Stimulated activated CD4-positive, alpha-beta T cell treated with anti-CD3 and anti-CD28 coated beads, Interleukin-2, amount 100 ng/mL, for 48 hours (primary cell): ENCODE results near the gene KCNG1.

Source experiments
- DNase-seq, 2 donors: peaks; one replicate each; pipeline ENCODE4 v3.0.0-alpha.2; 2020

KCNG1 gene

GRCh38 chr20:51011479-51011878 is 11.4 kb downstream of the KCNG1 start:
- DNase-seq = no peak

DNA sequence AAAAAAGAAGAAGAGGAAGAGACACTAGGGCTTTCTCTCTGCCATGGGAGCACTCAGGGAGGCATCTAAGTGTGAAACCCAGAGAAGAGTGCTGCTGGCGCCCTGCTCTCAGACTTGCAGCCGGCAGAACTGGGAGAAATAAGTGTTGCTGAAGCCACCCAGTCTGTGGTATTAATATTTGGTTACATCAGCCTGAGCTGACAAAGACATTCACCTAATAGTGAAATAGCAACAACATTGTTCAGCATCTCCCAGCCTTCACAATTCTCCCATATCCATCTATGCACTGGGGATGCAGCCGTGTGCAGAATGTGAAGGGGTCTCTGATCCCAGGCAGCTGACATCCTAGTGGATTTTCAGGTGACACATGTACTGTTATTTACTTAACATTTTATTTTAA is 12.0 kb downstream of the KCNG1 start:
- DNase-seq = no peak

DNA sequence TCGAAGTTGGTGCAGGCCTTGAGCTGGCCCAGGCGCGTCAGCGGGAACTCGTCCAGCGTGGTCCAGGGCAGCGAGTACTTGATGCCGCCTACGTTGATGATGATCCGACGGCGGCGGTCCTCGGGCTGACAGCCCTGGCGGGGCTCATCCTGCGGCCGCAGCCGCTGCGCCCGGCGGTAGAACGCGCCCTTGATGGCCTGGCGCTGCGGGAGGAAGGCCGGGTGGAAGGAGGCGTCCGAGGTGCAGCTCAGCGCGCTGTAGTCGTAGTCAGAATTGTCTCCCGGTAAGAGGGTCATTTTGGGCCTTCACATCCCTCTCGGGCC is 12.9 kb downstream of the KCNG1 start:
- no peak for DNase-seq

DNA sequence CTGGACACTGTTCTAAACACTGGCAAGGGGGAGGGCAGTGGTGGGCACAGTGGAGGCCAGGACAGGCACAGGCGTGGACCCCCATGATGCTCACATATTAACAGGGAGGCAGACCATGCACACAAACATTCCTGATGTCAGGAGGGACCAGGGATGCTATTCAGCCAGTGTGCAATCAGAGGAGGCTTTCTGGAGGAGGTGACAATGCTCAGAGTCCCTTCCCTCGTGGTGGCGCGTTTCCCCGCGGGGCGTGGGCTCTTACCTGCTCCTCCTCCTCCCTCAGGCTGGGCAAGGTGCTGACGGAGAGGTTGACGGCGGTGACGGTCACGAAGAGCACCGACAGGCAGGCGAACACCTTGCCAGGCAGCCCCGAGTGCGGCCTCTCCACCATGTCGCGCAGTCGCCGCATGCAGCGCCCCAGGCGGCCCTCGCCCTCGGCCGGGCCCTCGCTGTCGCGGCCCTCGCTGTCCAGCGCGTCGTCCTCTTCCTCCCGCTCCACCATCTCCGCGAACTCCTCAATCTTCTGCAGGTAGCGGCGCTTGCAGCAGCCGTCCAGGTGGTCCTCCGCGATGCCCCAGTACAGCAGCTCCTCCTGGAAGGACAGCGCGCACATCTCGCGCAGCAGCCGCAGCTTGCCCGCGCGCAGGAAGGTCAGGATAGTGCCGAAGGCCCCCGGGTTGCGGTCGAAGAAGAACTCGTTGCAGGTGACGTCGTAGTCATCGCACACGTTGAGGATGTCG is 13.4 kb downstream of the KCNG1 start:
- DNase-seq = no peak

- no peak for DNase-seq
These were observed 14.2 kb downstream of the KCNG1 start for GRCh38 chr20:51008718-51009117.

- no peak for DNase-seq
These were observed 17.7 kb downstream of the KCNG1 start for GRCh38 chr20:51005214-51005613.

DNA sequence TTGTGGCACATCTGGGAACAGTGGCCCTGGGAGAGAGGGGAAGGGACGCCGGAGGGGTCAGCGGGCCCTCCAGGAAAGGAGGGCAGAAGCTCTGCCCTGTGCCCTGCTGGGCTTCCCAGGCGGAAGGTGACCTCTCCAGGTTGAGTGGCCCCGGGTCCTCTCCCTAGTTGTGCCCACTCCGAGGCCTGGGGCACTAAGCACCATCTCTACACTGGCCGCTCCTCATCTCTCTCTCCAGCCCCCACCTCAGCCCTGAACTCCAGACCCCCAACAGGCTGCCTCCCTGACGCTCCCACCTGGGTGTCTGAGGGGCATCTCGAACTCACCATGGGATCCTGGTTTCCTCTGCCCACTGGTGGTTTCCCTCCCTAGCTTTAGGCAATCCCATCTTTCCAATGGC is 18.1 kb downstream of the KCNG1 start:
- no peak for DNase-seq

GRCh38 chr20:51004305-51004727 is 18.6 kb downstream of the KCNG1 start:
- DNase-seq = no peak

- DNase-seq = no peak
These were observed 19.2 kb downstream of the KCNG1 start for GRCh38 chr20:51003753-51004152.

DNA sequence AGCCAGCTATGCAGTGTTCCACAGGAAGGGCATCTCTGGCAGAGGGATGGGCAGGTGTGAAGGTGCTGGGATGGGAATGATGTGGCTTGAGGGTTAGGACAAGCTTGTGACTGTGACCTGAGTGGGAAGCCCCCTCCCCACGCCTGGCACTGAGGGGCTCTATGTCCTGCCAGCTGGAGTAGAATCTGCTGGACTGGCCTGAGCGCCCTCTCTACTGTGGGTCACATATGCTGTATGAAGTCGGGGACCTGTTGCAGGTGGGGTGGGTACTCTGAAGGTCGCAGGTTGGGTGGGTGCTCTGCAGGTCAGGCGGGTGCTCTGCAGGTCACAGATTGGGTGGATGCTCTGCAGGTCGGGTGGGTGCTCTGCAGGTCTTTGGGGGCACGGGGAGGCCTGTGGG is 20.3 kb downstream of the KCNG1 start:
- no peak for DNase-seq

DNA sequence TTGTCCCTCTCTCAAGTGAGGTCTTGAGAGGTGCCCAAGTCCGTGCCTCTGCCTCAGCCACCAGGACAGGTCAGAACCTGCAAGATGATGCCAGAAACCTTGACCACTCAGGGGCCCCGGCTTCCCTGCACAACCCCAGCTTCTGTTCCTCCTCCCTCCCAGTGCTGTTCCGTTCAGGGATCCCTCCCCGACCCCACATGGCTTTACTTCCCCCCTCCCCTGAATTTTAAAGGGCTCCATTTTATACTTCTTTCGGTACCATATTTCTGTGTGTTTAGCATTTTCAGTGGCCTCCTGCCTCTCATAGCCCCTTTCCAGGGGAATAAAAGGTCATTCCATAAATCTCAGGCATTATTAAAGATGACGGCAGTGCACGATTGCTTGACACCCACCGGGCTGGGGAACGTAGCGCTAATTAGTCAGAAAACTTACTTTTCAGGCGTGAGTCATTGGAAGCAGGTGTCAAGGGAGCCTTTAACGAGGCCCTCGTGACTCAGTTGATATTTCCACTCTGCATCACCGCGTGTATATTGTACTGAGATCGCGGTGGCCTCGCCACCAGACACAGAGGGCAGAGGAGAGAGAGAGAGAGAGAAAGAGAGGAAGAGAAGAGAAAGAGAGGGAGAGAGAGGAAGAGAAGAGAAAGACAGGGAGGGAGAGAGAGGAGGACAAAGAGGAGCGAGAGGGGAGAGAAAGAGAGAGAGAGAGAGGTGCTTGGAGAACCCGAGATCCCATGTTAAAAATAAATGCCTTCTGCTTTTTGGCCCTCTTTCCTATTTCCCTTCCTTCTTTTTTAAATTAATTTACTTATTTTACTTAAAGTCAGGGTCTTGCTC is 21.3 kb downstream of the KCNG1 start:
- no peak for DNase-seq

DNA sequence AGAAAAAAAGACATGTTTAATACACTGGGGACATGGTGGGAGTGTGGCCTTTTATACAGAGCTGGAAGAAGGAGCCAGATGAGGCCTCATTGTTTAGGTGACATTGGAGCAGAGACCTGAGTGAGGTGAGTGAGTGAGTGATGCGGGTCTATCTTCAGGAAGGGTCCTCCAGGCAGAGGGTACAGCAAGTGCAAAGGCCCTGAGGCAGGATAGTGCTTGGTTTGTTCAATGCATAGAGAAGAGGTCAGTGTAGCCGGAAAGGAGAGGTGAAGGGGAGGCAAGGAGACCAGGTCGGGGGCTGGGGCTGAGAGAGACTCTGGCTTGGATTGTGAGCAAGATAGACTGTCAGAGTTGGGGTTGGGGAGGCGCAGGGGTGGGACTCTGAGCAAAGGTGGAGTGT is 23.6 kb downstream of the KCNG1 start:
- no peak for DNase-seq

DNA sequence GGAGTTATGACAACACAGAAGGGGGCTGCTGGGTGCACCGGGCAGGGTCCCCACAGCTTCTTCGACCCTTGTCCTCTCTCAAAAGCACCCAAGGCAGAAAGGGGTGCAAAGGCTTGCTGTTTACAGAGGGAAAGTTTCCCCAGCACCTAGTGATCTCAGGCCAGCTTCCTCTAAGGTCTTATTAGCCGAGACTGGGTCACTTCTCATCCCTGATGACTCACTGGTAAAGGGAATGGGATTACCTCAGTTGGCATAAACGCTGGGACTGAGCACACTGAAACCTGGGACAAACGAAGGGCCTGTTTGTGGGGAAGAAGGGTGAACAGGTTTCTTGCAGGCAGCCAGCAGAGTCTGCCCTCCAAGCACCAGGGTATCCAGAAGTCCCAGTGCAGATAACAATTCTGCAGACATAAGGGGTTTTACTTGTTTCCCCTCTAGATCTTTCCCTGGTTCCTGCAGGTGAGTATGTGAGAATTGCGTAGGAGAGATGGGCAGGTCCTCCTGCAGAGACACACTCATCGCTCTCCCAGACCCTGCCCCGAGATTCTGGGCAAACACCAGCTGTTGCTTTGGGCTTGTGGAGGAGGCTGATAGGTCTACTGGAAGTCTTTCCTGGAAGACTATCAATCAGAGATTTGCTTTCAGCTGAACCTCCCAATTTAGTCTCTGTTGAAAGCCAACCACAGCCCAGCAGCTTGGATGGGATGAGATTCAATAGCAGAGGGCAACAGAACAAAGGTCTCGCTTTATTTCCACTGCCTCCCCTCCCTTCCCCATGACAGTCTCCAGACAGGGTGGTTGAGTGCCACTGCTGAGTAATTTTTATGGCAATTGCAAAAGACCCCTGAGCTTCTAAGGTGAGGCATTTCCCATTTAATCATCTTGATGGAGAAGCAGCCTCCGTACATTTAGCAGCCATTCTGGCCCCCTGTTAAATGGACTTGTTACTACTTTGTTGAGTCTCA is 25.7 kb downstream of the KCNG1 start:
- DNase-seq = no peak

GRCh38 chr20:50995506-50995905 is 27.4 kb downstream of the KCNG1 start:
- no peak for DNase-seq

DNA sequence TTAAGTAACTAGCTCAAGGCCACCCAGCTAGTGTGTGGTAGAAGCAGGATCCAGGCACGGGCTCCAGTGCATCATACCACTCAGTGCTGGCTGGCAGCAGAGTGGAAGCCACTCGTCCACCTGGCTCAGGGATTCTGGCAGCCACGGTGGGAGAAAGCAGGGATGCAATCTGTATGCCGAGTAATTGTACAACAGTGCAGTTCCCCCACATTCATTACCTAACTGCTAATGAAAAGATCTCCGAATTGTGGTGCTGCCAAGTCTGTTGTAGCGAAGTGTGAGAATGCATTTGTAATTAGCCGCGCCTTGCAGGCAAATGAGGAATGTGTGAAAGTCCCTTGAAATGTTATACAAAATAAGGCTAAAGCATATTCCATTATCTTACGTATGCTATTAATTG is 29.0 kb downstream of the KCNG1 start:
- DNase-seq = no peak

- peak; percentile 60 to 62 for DNase-seq
These were observed 30.0 kb downstream of the KCNG1 start for GRCh38 chr20:50992733-50993457.

GRCh38 chr20:50992336-50992732 is 30.6 kb downstream of the KCNG1 start:
- DNase-seq = no peak

- no peak for DNase-seq
These were observed 31.8 kb downstream of the KCNG1 start for GRCh38 chr20:50991076-50991475.

DNA sequence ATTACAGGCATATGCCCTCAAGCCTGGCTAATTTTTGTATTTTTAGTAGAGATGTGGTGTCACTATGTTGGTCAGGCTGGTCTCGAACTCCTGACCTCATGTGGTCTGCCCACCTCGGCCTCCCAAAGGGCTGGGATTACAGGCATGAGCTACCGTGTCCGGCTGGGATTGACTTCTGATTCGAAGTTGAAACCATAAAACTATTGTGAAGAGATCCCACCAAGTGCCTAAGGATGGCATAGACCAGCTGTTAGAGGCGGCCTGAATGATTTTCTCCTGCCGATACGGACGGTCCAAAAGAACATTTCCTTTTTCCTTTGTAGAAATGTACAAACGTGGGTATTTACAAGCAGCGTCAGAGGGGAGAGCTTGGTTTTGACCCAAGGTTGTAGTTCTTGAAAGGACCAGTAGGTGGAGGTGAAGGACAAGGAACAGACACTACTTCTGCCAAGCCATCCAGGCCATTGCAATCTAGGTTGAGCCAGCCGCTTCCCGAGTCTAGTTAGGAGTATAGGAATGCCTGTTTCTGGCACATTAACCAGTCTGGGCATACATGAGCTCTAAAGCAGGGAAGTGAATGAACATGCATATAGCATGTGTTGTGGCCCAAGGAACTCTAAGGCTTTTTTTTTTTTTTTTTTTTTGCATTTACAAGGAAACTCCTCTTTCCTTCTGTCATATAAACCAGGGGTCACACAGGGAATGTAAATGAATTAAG is 35.3 kb downstream of the KCNG1 start:
- peak; percentile 59 to 75 for DNase-seq

DNA sequence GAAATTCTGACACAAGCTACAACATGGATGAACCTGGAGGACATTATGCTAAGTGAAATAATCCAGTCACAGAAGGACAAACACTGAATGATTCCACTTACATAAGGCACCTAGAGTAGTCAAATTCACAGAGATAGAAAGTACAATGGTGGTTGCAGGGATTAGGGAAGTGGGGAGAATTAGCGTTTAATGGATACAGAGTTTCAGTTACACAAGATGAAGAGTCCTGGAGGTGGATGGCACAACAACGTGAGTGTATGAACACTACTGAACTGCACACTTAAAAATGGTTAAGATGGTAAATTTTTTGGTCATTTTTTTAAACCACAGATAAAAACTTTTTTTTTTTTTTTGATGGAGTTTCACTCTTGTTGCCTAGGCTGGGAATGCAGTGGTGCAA is 39.6 kb downstream of the KCNG1 start:
- no peak for DNase-seq

GRCh38 chr20:50982363-50982762 is 40.5 kb downstream of the KCNG1 start:
- no peak for DNase-seq

GRCh38 chr20:50981714-50982048 is 41.2 kb downstream of the KCNG1 start:
- DNase-seq = no peak
